AG20443 (cell line): ENCODE measurements around the gene AQP12A.
"Not testable (repeated sequence)": the region's sequence is repeated elsewhere in the genome, so short reads cannot be mapped to it uniquely, and the experiment has no call there.

Source experiments
- DNase-seq: peaks from one replicate; pipeline ENCODE4 v3.0.0; 2012; ENCODE audit warnings: low spot score, mixed read lengths

The AQP12A gene

DNA sequence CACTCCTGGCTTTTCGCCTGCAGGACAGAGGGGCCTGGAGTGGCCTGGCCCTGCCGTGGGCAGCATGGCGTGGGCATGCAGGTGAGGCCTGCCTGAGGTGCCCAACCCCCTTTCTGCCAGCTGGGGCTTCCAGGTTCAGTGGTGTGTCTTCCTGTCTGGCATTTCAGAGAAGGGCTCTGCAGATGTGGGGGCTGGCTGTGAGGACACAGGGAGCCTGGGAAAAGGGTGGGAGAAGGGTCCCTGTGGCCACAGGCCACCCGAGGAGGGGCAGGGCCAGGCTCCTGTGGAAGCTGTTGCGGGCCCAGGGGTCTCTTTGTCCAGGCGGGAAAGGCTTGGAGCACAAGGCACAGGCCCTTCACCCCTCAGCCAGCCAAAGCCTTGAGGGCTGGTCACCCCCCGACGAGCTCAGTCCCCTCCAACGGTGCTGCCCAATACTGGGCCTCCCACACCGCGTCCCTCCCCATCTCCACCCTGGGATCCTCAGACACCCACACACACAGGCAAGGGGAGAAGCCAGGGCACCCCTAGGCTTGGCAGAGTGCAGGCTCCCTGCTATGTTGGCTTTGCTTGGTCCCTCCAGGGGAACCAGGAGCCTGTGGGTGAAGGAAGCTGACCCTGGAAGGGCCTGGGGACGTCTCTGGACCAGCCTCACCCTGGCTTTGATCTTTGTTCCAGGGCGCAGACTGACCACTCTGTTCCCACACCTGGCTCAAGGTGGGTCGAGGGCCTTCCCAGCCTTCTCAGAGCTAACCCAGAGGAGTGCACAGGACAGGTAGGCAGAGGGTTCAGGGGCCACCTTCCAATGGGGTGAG is 3.7 kb upstream of the AQP12A start:
- DNase-seq = no peak

GRCh38 chr2:240688553-240688919 is 3.1 kb upstream of the AQP12A start:
- DNase-seq = no peak

- no peak for DNase-seq
These were observed 1.7 kb upstream of the AQP12A start for GRCh38 chr2:240689975-240690374.

DNA sequence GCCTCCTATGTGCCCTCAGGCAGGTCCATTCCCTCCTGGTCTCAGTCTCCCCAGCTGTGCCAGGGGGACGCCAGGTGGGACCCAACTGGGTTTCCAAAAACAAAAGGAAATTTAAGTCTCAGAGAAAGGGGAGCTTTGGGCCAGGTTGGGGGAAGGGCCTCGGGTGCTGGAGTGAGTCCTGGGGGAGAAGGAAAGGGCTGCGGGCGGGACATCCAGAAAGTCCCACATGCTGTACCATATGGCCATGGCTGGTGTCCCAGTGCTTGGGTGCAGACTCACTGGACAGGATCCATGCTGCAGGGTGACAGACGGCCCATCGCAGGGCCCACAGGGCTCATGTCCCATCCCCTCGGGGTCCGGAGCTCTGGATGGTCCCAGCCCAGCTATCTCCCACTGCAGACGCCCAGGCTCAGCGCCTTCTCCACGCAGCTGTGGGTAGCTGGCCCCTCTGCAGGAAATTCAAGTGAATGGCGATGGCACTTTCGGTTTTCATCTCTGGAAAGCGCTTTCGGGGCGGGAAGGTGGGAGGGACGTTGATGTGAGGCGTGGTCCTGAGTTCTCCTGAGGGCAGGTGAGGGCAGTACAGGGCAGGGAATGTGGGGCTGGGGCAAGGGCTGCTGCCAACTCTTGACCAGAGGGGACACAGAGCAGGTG is 1.1 kb upstream of the AQP12A start:
- DNase-seq = not testable (repeated sequence)

GRCh38 chr2:240691075-240691427 is 615 bp upstream of the AQP12A start:
- not testable (repeated sequence) for DNase-seq

DNA sequence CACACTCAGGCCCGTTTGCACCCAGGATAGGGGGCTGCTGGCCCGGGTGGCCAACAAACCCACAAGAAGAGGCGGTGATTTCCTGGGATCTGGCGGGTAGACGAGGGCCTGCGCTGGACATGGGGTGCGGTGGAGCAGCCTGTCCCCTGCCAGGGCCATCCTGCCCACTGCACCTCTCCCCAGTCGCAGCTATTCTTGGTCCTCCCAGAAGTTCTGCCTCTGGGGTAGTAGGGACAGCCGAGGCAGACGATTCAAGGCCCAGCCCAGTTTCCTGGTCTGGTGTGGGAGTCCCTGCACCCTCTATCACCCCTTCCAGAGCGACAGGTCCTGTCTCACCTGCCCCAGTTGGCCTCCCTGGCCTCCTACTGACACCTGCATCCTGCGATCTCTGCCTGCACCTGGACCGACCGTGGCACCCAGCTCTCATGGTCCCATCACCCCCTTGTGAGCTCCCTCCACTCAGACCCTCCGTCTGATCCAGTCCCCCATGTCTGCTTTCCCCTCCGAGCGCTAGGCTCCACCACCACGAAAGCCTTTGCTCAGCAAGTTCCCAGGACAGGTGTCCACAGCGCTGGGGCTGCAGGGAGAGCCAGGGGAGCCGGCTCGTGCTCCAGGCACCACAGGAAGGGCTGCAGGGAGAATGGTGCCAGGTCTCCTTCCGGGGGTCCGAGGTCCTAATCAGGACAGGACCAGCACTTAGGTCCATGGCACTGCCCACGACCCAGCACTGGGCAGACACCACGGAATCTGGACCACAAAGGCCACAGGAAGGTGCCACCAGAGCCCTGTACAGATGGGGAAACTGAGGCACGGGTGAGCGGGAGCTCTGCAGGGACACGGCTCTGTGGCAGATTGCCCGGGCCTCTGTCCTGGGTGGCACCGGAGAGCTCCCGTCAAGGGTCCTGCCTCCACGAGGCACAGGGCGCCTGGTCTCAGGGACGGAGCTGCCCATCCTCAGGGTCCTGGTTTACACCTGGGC is 1.2 kb downstream of the AQP12A start:
- not testable (repeated sequence) for DNase-seq

- DNase-seq = not testable (repeated sequence)
These were observed 2.6 kb downstream of the AQP12A start for GRCh38 chr2:240694304-240694703.

DNA sequence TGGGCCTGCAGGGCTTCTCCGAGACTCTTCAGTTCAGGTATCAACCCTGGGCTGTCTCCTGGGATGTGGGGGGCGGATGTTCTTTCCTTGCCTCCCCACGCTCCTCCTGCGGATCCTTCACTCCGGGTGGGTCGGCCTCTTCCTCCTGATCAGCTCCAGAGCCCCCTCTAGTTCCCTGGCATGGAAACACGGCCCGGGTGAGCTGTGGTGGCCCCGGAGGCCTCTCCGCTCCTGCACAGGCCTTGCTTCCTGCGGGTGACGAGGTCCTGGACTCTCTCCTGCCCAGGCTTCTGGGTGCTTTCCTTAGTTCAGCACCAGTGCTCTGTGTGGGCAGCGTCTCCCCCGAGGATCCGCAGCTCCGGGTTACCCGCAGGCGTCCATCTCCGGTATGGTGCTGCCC is 3.9 kb downstream of the AQP12A start:
- not testable (repeated sequence) for DNase-seq

DNA sequence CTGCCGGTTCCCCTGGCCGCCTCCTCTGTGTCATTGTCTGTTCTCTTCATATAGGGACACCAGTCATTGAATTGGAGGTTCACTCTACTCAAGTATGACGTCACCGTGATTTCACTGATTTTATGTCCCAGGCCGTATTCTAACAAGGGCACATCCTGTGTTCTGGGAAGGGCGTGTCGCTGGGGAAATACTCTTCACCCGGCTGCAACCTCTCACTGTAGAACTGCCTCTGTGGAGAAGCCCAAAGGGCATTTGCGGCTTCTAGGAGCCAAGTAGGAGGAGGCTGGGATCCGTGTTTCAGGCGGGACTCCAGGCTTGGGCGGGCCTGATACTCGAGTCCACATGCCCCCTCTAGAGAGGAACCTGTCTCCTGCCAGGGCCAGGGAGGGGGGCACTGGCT is 4.8 kb downstream of the AQP12A start:
- not testable (repeated sequence) for DNase-seq

- DNase-seq = not testable (repeated sequence)
These were observed 7.3 kb downstream of the AQP12A start for GRCh38 chr2:240698852-240699561.

DNA sequence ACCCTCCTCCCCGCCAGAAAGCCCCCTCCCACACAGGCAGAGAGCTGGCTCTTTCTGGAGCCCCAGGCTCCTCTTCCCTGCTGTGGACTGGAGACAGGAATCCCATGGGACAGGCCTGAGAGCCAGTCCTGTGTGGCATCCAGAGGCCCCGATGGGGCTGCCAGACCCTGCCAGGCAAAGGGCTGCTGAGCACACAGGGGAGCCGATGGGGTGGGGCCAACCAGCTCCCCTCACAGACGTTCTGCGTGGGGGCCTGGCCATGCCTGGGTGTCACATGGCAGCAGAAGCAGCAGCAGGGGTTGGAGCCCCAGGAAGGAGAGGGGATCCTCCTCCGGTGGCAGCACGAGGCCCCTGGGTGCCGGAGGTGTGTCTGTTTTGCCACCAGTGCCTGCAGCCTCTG is 8.2 kb downstream of the AQP12A start:
- not testable (repeated sequence) for DNase-seq

DNA sequence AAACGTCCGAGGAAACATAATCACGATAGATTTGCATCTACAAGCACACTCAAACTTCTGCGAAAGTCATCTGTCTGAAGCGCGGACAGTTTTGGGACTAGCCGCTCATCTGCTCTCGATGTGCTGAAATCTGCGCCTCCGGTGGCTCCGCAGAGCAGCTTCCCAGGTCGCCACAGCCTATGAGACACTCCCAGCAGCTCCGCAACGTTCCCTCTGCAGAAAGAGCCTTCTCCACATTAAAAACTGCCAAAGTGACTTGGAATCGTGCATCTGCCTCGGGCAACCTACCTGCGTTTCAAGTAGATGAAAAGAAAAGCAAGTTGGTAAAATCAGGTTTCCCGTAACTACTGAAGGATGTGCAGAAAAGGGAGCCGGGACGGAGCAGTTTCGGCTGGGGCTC is 8.9 kb downstream of the AQP12A start:
- DNase-seq = not testable (repeated sequence)

GRCh38 chr2:240701091-240701735 is 9.5 kb downstream of the AQP12A start:
- DNase-seq = no peak

DNA sequence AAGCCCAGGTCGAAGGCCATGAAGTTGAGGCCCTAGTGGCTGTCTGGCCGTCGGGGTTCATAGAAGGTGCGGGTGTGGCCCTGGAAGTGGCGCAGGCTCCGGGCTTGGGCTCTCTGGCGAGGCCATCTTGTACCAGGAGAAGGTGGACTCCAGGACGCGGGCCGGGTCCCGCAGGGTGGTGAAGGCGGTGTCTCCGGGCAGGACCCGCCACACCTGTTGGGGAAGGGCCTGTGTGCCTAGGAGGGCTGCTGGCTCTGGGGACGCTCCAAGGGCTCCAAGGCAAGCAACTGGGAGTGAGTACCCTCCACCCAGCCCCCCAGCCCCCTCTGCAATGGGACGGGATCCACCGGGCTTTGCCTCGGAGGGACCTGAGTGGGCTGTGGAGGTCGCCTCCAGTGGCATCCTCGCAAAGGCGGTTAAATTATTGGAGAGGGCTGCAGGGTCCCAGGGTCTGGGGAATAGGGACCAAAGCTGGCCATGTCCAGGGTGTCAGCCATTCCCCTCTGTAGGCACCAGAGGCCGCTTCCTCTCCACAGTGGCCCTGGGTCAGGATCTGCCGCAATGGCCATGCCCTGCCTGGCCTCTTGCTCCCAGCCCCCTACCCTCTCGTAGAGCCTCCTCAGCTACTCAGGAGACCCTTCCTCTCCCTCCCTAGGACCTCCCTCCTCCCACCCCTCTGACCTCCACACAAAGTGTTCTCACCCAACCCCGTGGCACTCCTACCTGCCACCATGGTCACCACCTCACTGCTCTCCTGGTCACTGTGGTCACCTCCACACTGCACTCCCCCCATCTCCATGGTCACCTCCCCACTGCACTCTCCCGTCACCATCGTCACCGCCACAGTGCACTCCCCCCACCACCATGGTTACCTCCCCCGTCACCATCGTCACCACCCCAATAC is 10.3 kb downstream of the AQP12A start:
- no peak for DNase-seq

DNA sequence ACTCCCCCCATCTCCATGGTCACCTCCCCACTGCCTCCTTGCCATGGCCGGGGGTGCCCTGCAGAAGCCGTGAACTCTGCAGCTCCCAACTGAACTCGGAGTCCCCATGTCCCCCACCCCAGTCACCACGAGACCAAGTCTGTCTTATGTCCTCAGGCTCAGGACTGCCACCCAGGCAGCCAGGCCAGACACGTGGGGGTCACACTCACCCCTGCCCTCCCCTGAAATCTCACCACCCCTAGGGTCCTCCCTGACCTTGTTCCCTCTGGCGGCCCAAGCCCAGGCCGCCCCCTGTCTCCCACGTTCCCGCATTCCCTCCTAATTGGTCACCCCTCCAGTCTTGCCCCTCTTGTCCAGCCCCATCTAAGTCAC is 11.0 kb downstream of the AQP12A start:
- no peak for DNase-seq

- DNase-seq = no peak
These were observed 12.0 kb downstream of the AQP12A start for GRCh38 chr2:240703417-240704341.

DNA sequence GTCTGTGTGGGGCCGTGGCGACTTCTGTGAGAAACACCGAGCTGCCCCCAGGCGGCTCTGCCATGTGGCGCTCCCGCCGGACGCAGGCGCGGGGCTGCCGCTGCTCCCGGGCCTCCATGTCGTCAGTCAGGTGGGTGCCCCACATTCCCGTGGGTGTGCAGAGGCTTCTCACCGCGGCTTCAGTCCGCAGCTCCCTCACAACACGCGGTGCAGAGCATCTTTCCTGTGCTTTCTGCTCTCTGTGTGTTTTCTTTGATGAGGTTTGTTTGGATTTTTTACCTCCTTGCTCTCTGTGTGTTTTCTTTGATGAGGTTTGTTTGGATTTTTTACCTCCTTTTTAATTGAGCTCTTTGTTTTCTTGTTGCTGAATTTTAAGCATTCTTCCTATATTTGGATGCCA is 13.0 kb downstream of the AQP12A start:
- no peak for DNase-seq

DNA sequence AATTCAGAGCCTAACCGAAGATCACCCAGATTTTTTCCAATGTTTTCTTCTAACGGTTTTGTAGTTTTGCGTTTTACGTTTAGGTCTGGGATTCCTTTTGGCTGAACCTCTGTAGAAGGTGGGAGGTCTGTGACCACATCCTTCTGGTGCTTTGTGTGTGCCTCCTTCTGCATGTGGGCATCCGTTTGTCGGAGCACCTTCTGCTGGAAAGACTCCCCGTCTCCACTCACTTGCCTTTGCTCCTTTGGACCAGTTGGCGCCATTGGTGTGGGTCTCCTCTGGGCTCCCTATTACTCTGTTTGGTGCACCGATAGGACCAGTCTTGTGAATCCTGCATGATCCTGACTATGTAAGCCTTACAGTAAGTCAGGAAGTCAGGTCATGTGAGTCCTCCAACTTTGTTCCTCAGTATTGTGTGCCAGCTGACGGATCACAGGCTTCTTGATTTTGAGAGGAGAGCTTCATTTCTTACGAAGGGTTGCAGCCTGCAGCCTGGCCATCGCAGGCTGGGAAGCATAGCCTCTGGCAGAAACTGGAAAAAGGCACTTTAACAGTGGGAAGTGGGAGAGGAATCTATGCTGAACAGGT is 13.6 kb downstream of the AQP12A start:
- DNase-seq = no peak
